SK-N-SH treated with all-trans-retinoic acid at 6 μM for 48 hours (cell line): ENCODE measurements around the gene TJP2.

Source experiments
- ATAC-seq: fragments of 200-7000 bp; cut with Tn5 transposase; 3 replicates; pipeline ENCODE4 v1.9.1; 2020; ENCODE audit warnings: mild to moderate bottlenecking, moderate library complexity
- ARNTL ChIP-seq: fragments of 450-650 bp; formaldehyde crosslinking; IDR thresholded peaks from 2 replicates; pipeline ENCODE4 v1.5.0; 2020; ENCODE audit warnings: low read depth, mild to moderate bottlenecking, moderate library complexity, borderline replicate concordance
- BACH2 ChIP-seq: fragments of 250-450 bp; sonication (Bioruptor Pico); IDR thresholded peaks from 2 replicates; pipeline ENCODE4 v1.9.0; 2021; ENCODE audit warnings: mild to moderate bottlenecking, borderline replicate concordance
- CREB5 ChIP-seq: fragments of 250-450 bp; sonication (Bioruptor Pico); IDR thresholded peaks from 2 replicates; pipeline ENCODE4 v1.5.1; 2020; ENCODE audit warnings: low read depth, mild to moderate bottlenecking, moderate library complexity
- CSDC2 ChIP-seq: fragments of 250-450 bp; sonication (Bioruptor Pico); IDR thresholded peaks from 2 replicates; pipeline ENCODE4 v1.5.0; 2020; ENCODE audit warnings: mild to moderate bottlenecking, moderate library complexity
- CSRNP3 ChIP-seq: fragments of 250-450 bp; sonication (Bioruptor Pico); IDR thresholded peaks from 2 replicates; pipeline ENCODE4 v1.5.1; 2021; ENCODE audit warnings: mild to moderate bottlenecking, moderate library complexity
- ESRRG ChIP-seq: fragments of 250-450 bp; sonication (Bioruptor Pico); IDR thresholded peaks from 2 replicates; pipeline ENCODE4 v1.6.1; 2021; ENCODE audit warnings: mild to moderate bottlenecking
- ISL1 ChIP-seq: fragments of 250-450 bp; sonication (Bioruptor Pico); IDR thresholded peaks from 2 replicates; pipeline ENCODE4 v2.1.2; 2022; ENCODE audit warnings: mild to moderate bottlenecking, moderate library complexity
- OSR1 ChIP-seq: fragments of 250-450 bp; sonication (Bioruptor Pico); IDR thresholded peaks from 2 replicates; pipeline ENCODE4 v1.8.0; 2022; ENCODE audit warnings: moderate library complexity, mild to moderate bottlenecking, inconsistent platforms
- PATZ1 ChIP-seq: fragments of 250-450 bp; sonication (Bioruptor Pico); IDR thresholded peaks from 2 replicates; pipeline ENCODE4 v1.8.0; 2020; ENCODE audit warnings: mild to moderate bottlenecking, moderate library complexity, borderline replicate concordance
- POU6F1 ChIP-seq: fragments of 250-450 bp; sonication (Bioruptor Pico); IDR thresholded peaks from 2 replicates; pipeline ENCODE4 v1.8.0; 2021; ENCODE audit warnings: low read depth, mild to moderate bottlenecking, moderate library complexity, borderline replicate concordance
- PPARA ChIP-seq: fragments of 250-450 bp; sonication (Bioruptor Pico); IDR thresholded peaks from 2 replicates; pipeline ENCODE4 v1.5.0; 2020; ENCODE audit warnings: mild to moderate bottlenecking, borderline replicate concordance
- RARB ChIP-seq: fragments of 250-450 bp; sonication (Bioruptor Pico); IDR thresholded peaks from 2 replicates; pipeline ENCODE4 v1.8.0; 2021; ENCODE audit warnings: mild to moderate bottlenecking, moderate library complexity
- SNAI2 ChIP-seq: fragments of 250-450 bp; sonication (Bioruptor Pico); IDR thresholded peaks from 2 replicates; pipeline ENCODE4 v1.5.0; 2020; ENCODE audit warnings: mild to moderate bottlenecking, moderate library complexity
- TCF4 ChIP-seq: fragments of 250-450 bp; sonication (Bioruptor Pico); IDR thresholded peaks from 2 replicates; pipeline ENCODE4 v1.8.0; 2021; ENCODE audit warnings: mild to moderate bottlenecking, moderate library complexity, borderline replicate concordance
- TOX ChIP-seq: fragments of 250-450 bp; sonication (Bioruptor Pico); IDR thresholded peaks from 2 replicates; pipeline ENCODE4 v1.8.0; 2021; ENCODE audit warnings: mild to moderate bottlenecking, moderate library complexity, borderline replicate concordance
- TSHZ2 ChIP-seq: fragments of 250-450 bp; sonication (Bioruptor Pico); IDR thresholded peaks from 2 replicates; pipeline ENCODE4 v1.5.0; 2020; ENCODE audit warnings: mild to moderate bottlenecking, moderate library complexity
- ZC3H10 ChIP-seq: fragments of 250-450 bp; sonication (Bioruptor Pico); IDR thresholded peaks from 2 replicates; pipeline ENCODE4 v1.5.1; 2021; ENCODE audit warnings: mild to moderate bottlenecking, moderate library complexity
- ZFP3 ChIP-seq: fragments of 250-450 bp; sonication (Bioruptor Pico); IDR thresholded peaks from 2 replicates; pipeline ENCODE4 v1.5.0; 2020; ENCODE audit warnings: mild to moderate bottlenecking, moderate library complexity
- ZFP30 ChIP-seq: fragments of 450-650 bp; formaldehyde crosslinking; IDR thresholded peaks from 2 replicates; pipeline ENCODE4 v1.5.0; 2022; ENCODE audit warnings: mild to moderate bottlenecking, moderate library complexity
- ZNF565 ChIP-seq: fragments of 450-650 bp; formaldehyde crosslinking; conservative IDR thresholded peaks from 2 replicates; pipeline ENCODE4 v1.5.0; 2020; ENCODE audit warnings: low read depth, mild to moderate bottlenecking, moderate library complexity
- ZNF70 ChIP-seq: fragments of 450-650 bp; formaldehyde crosslinking; IDR thresholded peaks from 2 replicates; pipeline ENCODE4 v1.5.0; 2020; ENCODE audit warnings: mild to moderate bottlenecking, moderate library complexity
- ZNF8 ChIP-seq: fragments of 450-650 bp; formaldehyde crosslinking; IDR thresholded peaks from 2 replicates; pipeline ENCODE4 v1.5.0; 2020; ENCODE audit warnings: mild to moderate bottlenecking, moderate library complexity

TJP2 gene

GRCh38 chr9:69322256-69322655 is 148.2 kb downstream of the TJP2 start:
- ATAC-seq: no peak
- TF ChIP-seq ZNF70 (CRISPR knock-in tag) (no peak), ZNF8 (no peak), CSRNP3 (no peak), OSR1 (CRISPR knock-in tag) (no peak), ZFP30 (CRISPR knock-in tag) (no peak), RARB (CRISPR knock-in tag) (no peak), CREB5 (CRISPR knock-in tag) (no peak), ZNF565 (CRISPR knock-in tag) (no peak), CSDC2 (no peak), ZC3H10 (CRISPR knock-in tag) (no peak), TOX (no peak), TSHZ2 (CRISPR knock-in tag) (no peak), PATZ1 (CRISPR knock-in tag) (no peak), SNAI2 (CRISPR knock-in tag) (no peak), ESRRG (CRISPR knock-in tag) (no peak), PPARA (CRISPR knock-in tag) (no peak), ARNTL (CRISPR knock-in tag) (no peak)
- TF ChIP-seq, all 23 proteins: peak for 0

GRCh38 chr9:69323861-69324260 is 149.8 kb downstream of the TJP2 start:
- ATAC-seq: no peak
- TF ChIP-seq ZC3H10 (CRISPR knock-in tag) (no peak), PPARA (CRISPR knock-in tag) (no peak), ZNF8 (no peak), TOX (no peak), BACH2 (CRISPR knock-in tag) (no peak), CSDC2 (no peak), ZNF70 (CRISPR knock-in tag) (no peak), ZFP3 (CRISPR knock-in tag) (no peak), TSHZ2 (CRISPR knock-in tag) (no peak), TCF4 (CRISPR knock-in tag) (no peak), CREB5 (CRISPR knock-in tag) (no peak), ARNTL (CRISPR knock-in tag) (no peak), POU6F1 (CRISPR knock-in tag) (no peak), ISL1 (no peak), PATZ1 (CRISPR knock-in tag) (no peak)
